ENCODE data around the gene ATAD5. TPM values are rescaled to one million over a fixed set of nuclear protein-coding genes. Genes with fewer than 3 reads are reported as not detected.

The ATAD5 gene
- total and polyA plus RNA-seq, 2 of the 4 experiments (the other 2 are of a cell fraction), result 1.0 to 1.3 TPM

GRCh38 chr17:30848021-30848420 lies 16.3 kb downstream of the ATAD5 start:
- H3K79me1 ChIP-seq (ENCODE audit: low read depth in 1 of 2, low read length in 2 of 2), result peaks cover 0 to 4% of the 10 kb centered on the region in 2 experiments; a peak in 1 of 4 replicates
- H3K4me3 ChIP-seq (ENCODE audit: insufficient read depth, low read depth, low read length), result no peak overlapping the region
- no peak overlapping the region for H2BK120ac ChIP-seq (ENCODE audit: low read depth, low read length)
- H3K4me2 ChIP-seq (ENCODE audit: low read depth, low read length), result no peak overlapping the region
- peaks cover 7% of the 10 kb centered on the region; the same call in 1 of the 2 replicates for H3K36me3 ChIP-seq (ENCODE audit: control insufficient read depth, insufficient read depth, low read length)
- H3K9me1 ChIP-seq (ENCODE audit: insufficient read depth, low read length), result peaks cover 5% of the 10 kb centered on the region; the same call in 1 of the 2 replicates
- no peaks in the 10 kb centered on the region for H4K20me1 ChIP-seq (ENCODE audit: insufficient read depth, low read length)
- H3K9me3 ChIP-seq (ENCODE audit: control insufficient read depth, insufficient read depth, low read length), result no peaks in the 10 kb centered on the region
- no peak overlapping the region for H4K8ac ChIP-seq (ENCODE audit: low read depth in 2 of 2, low read length in 2 of 2)
- H3K56ac ChIP-seq (ENCODE audit: extremely low read depth, insufficient read depth, low read length), result no peak overlapping the region
- H3K18ac ChIP-seq (ENCODE audit: low read depth, low read length), result no peak overlapping the region
- no peak overlapping the region for H2AFZ ChIP-seq (replicated peaks; ENCODE audit: low read length, poor library complexity)
- no TSS peak for BruUV-seq (replicated peaks)
- H3K4ac ChIP-seq (ENCODE audit: low read depth, low read length), result no peak overlapping the region
- no peaks in the 10 kb centered on the region for H3K27me3 ChIP-seq (ENCODE audit: control insufficient read depth, insufficient read depth, low read length)
- no peak for DNase-seq
- no peak overlapping the region for H2BK5ac ChIP-seq (ENCODE audit: low read depth, low read length, poor library complexity, severe bottlenecking)
- dilution Hi-C loops (cut with HindIII; ENCODE audit: low sequenced_read_pairs, unreplicated experiment), result no loop called here
- no peak overlapping the region for H4K5ac ChIP-seq (ENCODE audit: low read depth, low read length)
- 100% methylated on average over 1 of the region's 6 CpGs; no CpG with 5 or more reads in 1 of the 2 experiments for WGBS, 2 experiments (ENCODE audit: extremely low coverage in 2 of 2, insufficient read length in 1 of 2)
- H3K4me1 ChIP-seq (ENCODE audit: control insufficient read depth, insufficient read depth, low read length), result no peaks in the 10 kb centered on the region
- H2AK5ac ChIP-seq (ENCODE audit: low read depth, low read length), result no peak overlapping the region
- H2BK20ac ChIP-seq (ENCODE audit: low read depth, low read length), result no peak overlapping the region
- no peak overlapping the region for H3K27ac ChIP-seq (ENCODE audit: insufficient read depth, low read length)
- intact Hi-C loops (cut with micrococcal nuclease), result no loop called here
- no peak for ATAC-seq (ENCODE audit: low read depth)
- no peak overlapping the region for H4K91ac ChIP-seq (ENCODE audit: insufficient read depth, low read depth, low read length)
- no peak overlapping the region for H2AK9ac ChIP-seq (replicated peaks; ENCODE audit: low read depth, low read length, poor library complexity)
- in situ Hi-C loops (cut with MboI; ENCODE audit: low sequenced_read_pairs), result no loop called here
- H2BK15ac ChIP-seq (ENCODE audit: low read depth, low read length), result no peak overlapping the region
- H3K14ac ChIP-seq (replicated peaks; ENCODE audit: low read depth, low read length), result no peak overlapping the region
- ChIA-PET POLR2A (ENCODE audit: unreplicated experiment) (no interaction called here), CTCF (no interaction called here)
- TF ChIP-seq BHLHE40 (IDR thresholded peaks at IDR 0.05; ENCODE audit: low read depth, low read length) (no peak), RFX5 (IDR thresholded peaks at IDR 0.05; ENCODE audit: low read depth, low read length) (no peak), CEBPB (IDR thresholded peaks at IDR 0.05; ENCODE audit: low read depth, low read length) (no peak), CHD1 (IDR thresholded peaks at IDR 0.05; ENCODE audit: low read depth, low read length) (no peak), MAZ (IDR thresholded peaks at IDR 0.05; ENCODE audit: borderline replicate concordance, low read depth, low read length) (no peak), POLR2A (IDR thresholded peaks at IDR 0.05; ENCODE audit: low read depth, low read length) (no peak), RAD21 (IDR thresholded peaks at IDR 0.05; ENCODE audit: low read length) (no peak), SMC3 (IDR thresholded peaks at IDR 0.05; ENCODE audit: low read depth, low read length) (no peak), NFE2L2 (IDR thresholded peaks at IDR 0.05; ENCODE audit: low read depth, low read length) (no peak), USF2 (IDR thresholded peaks at IDR 0.05; ENCODE audit: low read depth, low read length) (no peak), FOS (IDR thresholded peaks at IDR 0.05; ENCODE audit: low read depth, low read length) (no peak), ELK1 (IDR thresholded peaks at IDR 0.05; ENCODE audit: borderline replicate concordance, low read depth, low read length) (no peak), CTCF (conservative IDR thresholded peaks at IDR 0.05; ENCODE audit: low read depth, low read length) (no peak), RCOR1 (IDR thresholded peaks at IDR 0.05; ENCODE audit: insufficient replicate concordance, low read length) (no peak), MXI1 (IDR thresholded peaks at IDR 0.05; ENCODE audit: borderline replicate concordance, low read depth, low read length) (no peak), MAFK (IDR thresholded peaks at IDR 0.05; ENCODE audit: low read depth, low read length) (no peak)
- no peak overlapping the region for H3K23ac ChIP-seq (ENCODE audit: low read depth, low read length)
- no peak overlapping the region for H3K9ac ChIP-seq (ENCODE audit: low read depth, low read length)
